Fibroblast of the conjunctiva (primary cell): ENCODE data around the gene EXOSC2.

Experiments used
- DNase-seq: peaks from one replicate; pipeline ENCODE4 v3.0.0-alpha.2; 2010; ENCODE audit warnings: low read depth

EXOSC2 gene

DNA sequence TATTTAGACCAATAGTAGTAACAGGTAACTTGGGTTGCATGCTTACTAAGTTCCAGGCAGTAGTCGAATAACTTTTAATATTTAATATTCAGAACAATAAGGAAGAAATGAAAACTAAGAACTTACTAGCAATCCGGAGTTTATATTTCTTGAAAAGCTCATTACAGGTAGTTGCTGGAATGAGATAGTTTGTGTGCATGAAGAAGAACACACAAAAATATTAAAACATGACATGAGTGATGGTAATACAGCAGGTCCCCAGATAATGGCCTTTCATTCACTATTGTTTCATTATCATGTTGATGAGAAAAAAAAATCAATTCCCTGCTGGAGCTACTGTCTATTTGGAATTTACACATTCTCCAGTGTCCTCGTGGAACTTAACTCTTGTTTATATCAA lies 44.7 kb downstream of the EXOSC2 start:
- DNase-seq, result no peak

DNA sequence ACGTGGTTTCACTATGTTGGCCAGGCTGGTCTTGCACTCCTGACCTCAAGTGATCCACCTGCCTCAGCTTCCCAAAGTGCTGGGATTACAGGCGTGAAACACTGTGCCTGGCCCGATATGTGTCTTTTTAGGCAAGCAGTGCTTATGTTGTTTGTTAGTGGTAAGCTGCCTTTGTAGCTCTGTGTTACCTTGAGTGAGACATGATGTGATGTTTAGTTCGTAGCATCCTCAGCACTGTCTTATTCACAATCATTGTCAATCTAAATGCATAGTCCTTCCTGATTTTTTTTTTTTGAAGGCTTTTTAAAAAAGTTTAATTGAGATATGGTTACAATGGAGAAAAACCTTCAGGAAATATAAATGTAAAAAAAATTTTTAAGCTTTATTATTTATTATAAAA lies 45.5 kb downstream of the EXOSC2 start:
- DNase-seq, result no peak

DNA sequence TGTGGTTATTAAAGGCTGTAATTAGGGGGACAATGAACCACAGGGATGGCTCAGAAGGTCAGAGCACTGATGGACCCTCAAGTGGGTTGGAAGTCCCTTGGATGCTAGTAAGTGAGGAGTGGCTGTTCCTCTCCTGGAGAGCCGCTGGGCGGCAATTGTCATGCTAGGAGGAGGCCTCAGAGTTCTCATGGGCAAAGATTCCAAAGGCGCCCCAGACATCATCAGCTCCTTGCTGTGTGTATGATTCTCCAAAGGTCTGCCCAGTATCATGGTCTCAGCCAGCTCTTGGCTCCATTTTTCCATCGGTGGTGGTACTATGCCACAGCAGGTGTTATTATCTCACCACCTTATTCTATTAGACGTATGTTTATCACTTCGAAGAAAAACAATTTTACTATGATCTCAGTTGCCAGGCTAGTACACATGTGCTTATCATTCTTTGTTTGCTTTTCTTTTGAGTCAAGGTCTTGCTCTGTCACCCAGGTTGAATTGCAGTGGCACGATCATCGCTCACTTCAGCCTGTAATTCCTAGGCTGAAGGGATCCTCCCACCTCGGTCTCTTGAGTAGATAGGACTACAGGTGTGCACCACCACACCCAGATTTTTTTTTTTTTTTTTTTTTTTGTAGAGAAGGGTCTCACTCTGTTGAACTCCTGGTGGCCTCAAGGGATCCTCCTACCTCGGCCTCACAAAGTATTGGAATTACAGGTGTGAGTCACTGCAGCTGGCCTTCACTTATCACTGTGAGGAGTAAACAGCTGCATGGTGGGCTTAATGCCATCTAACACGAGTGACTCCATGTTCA lies 46.8 kb downstream of the EXOSC2 start:
- DNase-seq, result no peak

DNA sequence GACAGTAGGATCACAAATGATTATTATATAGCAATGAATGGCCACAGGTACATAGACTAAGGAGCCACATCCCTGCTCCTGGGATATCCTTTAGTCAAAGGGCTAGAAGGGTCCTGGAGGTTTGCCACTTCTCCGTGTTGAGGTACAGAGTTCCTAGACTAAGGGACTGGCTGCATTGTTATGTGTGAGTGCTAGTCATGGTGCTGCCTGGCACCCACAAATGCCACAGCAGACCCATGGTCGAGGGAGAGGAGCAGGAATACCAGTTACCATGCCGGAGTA lies 47.4 kb downstream of the EXOSC2 start:
- no peak for DNase-seq

DNA sequence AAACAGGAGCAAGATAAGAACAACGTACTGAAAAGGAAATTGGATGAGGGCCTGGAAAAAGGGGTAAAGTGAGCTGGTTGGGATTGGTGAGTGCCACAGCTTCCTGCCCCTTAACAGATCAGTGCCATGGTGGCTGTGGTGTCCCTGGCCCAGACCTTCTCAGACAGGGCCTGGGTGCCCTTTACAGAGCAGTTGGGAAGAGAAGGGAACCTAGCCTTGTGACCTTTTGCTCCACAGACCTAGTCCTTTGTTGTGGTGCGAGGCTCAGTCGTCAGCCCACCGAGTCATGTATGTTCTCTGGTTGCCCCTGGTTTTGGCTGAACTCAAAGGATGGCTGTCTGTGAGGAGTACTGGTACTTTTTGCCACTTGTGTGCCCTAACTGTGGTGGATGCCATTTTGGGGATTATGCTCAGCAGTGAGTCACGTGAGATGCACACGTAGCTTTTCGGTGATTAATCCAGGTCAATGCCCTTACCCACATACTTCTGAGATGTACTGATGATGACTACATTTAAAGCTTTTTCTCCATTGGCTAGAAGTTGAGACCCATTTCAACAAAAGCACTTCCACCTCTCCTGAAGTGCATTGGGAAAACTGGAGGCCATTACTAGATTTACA lies 48.4 kb downstream of the EXOSC2 start:
- peak; percentile 5 for DNase-seq

DNA sequence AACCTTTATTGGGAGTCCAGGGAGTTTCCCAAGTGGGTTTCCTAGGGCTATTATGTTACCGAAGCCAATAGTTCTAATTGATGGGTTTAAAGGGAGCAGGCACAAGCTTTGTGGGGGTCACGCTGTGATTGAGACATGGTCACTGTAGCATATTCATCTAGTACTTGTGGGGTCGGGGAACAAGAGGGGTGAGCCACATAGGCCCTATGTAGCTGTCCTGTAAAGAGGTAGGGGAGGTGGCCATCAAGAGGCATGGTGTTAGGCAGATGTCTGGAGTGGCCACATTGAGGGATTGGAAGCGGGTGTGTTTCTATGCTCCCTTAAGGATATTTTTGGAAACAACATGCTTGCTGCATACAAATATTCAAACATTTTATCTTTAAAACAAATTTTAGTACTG lies 50.1 kb downstream of the EXOSC2 start:
- no peak for DNase-seq

DNA sequence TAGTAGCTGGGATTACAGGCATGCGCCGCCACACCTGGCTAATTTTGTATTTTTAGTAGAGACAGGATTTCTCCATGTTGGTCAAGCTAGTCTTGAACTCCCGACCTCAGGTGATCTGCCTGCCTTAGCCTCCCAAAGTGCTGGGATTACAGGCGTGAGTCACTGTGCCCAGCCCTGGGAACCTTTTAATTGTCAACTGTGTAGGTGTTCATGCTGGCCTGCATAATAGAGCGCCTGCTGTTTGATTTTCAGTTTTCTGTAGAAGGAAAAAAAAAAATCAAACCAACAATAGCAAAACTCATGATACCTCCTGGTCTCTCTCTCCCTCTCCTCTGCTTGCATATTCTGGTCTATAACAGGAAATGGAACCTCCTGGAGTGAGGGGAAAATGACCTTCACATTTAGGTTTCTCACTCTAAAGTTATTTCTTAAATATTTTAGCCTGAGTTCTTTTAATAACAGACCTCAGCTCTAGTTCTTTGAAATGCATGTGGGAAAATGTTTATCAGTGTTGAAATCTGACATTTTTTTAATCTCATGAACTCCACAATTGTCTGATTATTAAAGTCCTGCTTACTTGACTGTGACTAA lies 51.7 kb downstream of the EXOSC2 start:
- DNase-seq, result no peak

DNA sequence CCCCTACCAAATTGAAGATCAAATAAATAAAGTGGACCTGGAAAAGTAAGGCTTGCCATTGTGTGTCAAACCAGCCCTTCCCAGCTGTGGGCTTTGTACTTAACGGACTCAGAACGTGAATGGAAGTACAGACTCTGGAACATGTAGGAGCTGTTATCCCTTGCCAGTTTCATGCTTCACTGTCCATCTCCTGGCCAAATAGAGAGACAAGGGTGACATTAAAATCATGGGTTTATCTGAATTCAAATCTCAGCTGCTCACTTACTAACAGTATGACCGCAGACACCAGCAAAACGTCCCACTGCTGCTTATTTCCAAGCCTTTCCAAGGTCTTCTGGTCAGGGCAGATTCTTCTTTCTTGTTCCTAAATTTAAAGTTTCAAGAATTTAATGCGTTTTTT lies 52.2 kb downstream of the EXOSC2 start:
- DNase-seq, result no peak

DNA sequence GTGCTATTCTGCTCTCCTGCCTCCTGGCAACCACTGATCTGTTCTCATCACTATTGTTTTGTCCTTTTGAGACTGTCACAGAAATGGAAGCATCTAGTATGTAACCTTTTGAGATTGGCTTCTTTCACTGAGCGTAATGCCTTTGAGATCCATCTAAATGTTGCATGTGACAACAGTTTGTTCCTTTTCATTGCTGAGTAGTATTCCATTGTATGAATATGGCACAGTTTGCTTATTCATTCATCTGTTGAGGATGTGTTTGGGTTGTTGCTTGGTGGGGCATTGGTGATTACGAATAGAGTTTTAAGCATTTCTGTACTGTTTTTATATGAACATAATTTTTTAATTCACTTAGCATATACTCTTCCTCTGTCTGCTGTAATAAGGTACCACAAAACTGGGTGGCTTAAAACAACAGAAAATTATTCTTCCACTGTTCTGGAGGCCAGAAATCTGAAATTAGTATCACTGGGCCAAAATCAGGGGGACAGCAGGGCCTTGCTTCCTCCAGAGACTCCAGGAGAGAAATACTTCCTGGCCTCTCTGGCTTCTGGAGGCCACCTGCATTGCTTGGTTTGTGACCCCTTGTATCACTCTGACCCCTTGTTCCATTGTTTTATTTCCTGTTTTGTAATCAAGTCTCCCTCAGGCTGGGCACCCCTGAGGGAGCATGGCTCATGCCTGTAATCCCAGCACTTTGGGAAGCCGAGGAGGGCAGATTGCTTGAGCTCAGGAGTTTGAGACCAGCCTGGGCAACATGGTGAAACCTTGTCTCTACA lies 53.0 kb downstream of the EXOSC2 start:
- DNase-seq, result no peak

DNA sequence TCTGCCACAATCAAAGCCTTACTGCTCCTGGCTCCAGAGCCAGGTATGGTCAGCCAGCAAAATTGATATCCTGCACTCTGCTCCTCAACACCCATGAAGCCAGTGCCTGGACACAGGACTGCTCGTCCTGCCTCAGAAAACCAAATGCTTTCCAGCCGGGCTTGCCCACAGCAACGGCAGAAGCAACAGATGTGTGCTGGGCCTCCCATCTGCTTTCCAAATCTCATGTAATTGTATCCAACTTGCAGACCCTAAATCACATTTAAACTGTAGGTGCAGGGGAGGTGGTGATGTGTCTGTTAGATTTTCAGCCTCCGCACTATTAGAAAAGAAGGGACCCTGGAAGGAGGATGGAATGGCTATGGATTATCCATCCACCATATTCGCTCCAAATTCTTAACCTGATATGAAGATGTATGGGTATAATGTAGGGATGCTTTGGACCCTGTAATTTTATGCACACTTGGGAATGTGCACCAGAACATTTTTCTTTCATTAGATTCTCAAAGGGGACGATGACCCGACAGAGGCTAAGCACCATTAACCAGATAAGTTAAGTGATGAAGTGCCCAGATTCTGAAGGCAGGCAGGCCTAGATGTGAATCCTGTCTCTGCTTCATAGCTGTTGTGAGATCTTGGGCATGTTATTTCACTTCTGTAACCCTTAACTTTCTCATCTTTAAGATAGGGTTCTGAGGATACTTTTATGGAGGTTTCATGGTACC lies 58.2 kb downstream of the EXOSC2 start:
- no peak for DNase-seq
